Measurements from ENCODE around the gene ZNF700.
"Not testable (repeated sequence)": the region's sequence is repeated elsewhere in the genome, so short reads cannot be mapped to it uniquely, and the experiment has no call there.

ZNF700 gene

DNA sequence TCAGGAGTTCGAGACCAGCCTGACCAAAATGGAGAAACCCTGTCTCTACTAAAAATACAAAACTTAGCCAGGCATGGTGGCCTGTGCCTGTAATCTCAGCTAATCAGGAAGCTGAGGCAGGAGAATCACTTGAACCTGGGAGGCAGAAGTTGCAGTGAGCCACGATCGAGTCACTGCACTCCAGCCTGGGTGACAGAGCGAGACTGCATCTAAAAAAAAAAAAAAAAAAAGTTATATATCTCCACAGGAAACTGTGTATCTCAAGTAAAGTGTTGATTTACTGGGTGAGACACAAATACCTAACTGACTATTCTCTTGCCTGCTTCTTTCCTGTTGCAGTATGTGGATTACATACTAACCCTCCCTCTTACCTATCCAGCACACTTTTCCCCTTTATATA is 67.0 kb downstream of the ZNF700 start:
- not testable (repeated sequence) for DNase-seq

DNA sequence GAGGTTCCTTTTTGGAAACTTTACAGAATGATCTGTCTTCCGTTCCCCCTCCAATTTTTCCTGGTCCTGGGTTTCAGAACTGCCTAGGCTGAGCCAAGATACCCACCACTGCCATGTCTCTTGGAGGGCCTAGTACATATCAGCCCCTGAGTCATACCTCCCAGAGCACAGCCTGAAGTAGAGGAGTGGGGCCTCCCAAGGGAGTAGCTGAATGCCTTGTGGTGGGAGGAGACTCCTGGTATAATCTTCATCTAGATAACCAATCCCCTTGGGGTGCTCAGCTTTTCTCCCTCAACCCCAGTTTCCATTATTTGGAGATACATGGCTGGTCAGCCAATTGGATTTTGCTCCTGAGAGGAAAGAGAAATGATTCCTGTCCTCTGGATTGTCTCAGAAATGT is 70.3 kb downstream of the ZNF700 start:
- no peak for DNase-seq
